ENCODE results near the gene SLC10A1.
"Not testable (repeated sequence)": the region's sequence is repeated elsewhere in the genome, so short reads cannot be mapped to it uniquely, and the experiment has no call there.

The SLC10A1 gene

GRCh38 chr14:69796797-69797500 lies at the start of gene SLC10A1:
TSS of gene SLC10A1 (minus strand) at chr14:69797241. CDS start at chr14:69797155, 86 bp downstream.
- no peak for DNase-seq

- DNase-seq, result no peak
Measured at GRCh38 chr14:69845787-69846186, 48.7 kb upstream of the SLC10A1 start.

GRCh38 chr14:69845050-69845581 lies 48.1 kb upstream of the SLC10A1 start:
- DNase-seq, result no peak

- no peak for DNase-seq
Measured at GRCh38 chr14:69844171-69844570, 47.1 kb upstream of the SLC10A1 start.

- DNase-seq, result no peak
Measured at GRCh38 chr14:69842686-69843420, 45.8 kb upstream of the SLC10A1 start.

- DNase-seq, result no peak
Measured at GRCh38 chr14:69841656-69842055, 44.6 kb upstream of the SLC10A1 start.

- no peak for DNase-seq
Measured at GRCh38 chr14:69839661-69840060, 42.6 kb upstream of the SLC10A1 start.

GRCh38 chr14:69838881-69839416 lies 41.9 kb upstream of the SLC10A1 start:
- DNase-seq, result no peak

- no peak for DNase-seq
Measured at GRCh38 chr14:69828879-69829278, 31.8 kb upstream of the SLC10A1 start.

- DNase-seq, result no peak
Measured at GRCh38 chr14:69828354-69828753, 31.3 kb upstream of the SLC10A1 start.

- DNase-seq, result no peak
Measured at GRCh38 chr14:69827560-69827959, 30.5 kb upstream of the SLC10A1 start.

GRCh38 chr14:69822456-69822855 lies 25.4 kb upstream of the SLC10A1 start:
- no peak for DNase-seq

- no peak for DNase-seq
Measured at GRCh38 chr14:69820991-69821390, 23.9 kb upstream of the SLC10A1 start.

GRCh38 chr14:69819607-69820006 lies 22.6 kb upstream of the SLC10A1 start:
- DNase-seq, result no peak

GRCh38 chr14:69818758-69819191 lies 21.7 kb upstream of the SLC10A1 start:
- DNase-seq, result peak; percentile 75

- no peak for DNase-seq
Measured at GRCh38 chr14:69816216-69816615, 19.2 kb upstream of the SLC10A1 start.

- DNase-seq, result no peak
Measured at GRCh38 chr14:69815556-69815955, 18.5 kb upstream of the SLC10A1 start.

- no peak for DNase-seq
Measured at GRCh38 chr14:69814397-69814796, 17.4 kb upstream of the SLC10A1 start.

- DNase-seq, result not testable (repeated sequence)
Measured at GRCh38 chr14:69813346-69813745, 16.3 kb upstream of the SLC10A1 start.

- no peak for DNase-seq
Measured at GRCh38 chr14:69812711-69813110, 15.7 kb upstream of the SLC10A1 start.

GRCh38 chr14:69811868-69812252 lies 14.8 kb upstream of the SLC10A1 start:
- DNase-seq, result no peak

GRCh38 chr14:69811227-69811867 lies 14.3 kb upstream of the SLC10A1 start:
- no peak for DNase-seq

Data from CD4-positive, alpha-beta T cell treated with Interleukin-4 for 4 hours (primary cell).